SK-N-SH (cell line): ENCODE results near the gene UBXN6. TPM values are rescaled to one million over a fixed set of nuclear protein-coding genes. Genes with fewer than 3 reads are reported as not detected.

Source experiments
- CTCF ChIA-PET: fragments of 300-600, 350-600 bp; formaldehyde crosslinking; extraction: SDS; loops from one replicate; lab custom pipeline; 2021; lab: Yijun Ruan, JAX
- POLR2A ChIA-PET: fragments of 350-600 bp; sonication (Branson Sonifier 250); formaldehyde crosslinking; extraction: SDS; loops from one replicate; lab custom pipeline; 2020; ENCODE audit warnings: antibody characterized with exemption, inconsistent platforms; lab: Yijun Ruan, JAX
- DNase-seq: peaks from one replicate; pipeline ENCODE4 v3.0.0; 2012
- H2AFZ ChIP-seq: fragments of 200-600 bp; sonication (generic); 2 replicates; pipeline ENCODE4 v1.8.1; 2016; ENCODE audit warnings: antibody characterized with exemption, mild to moderate bottlenecking, low read depth
- H3F3A ChIP-seq: fragments of 200-600 bp; sonication (generic); replicated peaks from 2 replicates; pipeline ENCODE3; 2016; ENCODE audit warnings: antibody characterized with exemption, mild to moderate bottlenecking; ENCODE audit not compliant: insufficient read depth
- H3K27ac ChIP-seq, 2 experiments: fragments of 200-500 bp in 1 of 2; fragments of 200-600 bp in 1 of 2; sonication (Bioruptor generic) in 1 of 2; sonication (generic), shearing (Covaris generic) in 1 of 2; 2 replicates each; pipeline versions ENCODE4 v1.5.1 to v1.6.1; 2014 to 2016; ENCODE audit warnings: low read depth in 2 of 2, inconsistent platforms in 1 of 2, low read length in 1 of 2, mild to moderate bottlenecking in 1 of 2, mixed read lengths in 1 of 2
- H3K27me3 ChIP-seq: fragments of 200-600 bp; sonication (generic), shearing (Covaris generic); 2 replicates; pipeline ENCODE4 v1.6.1; 2016; ENCODE audit warnings: mixed run types; ENCODE audit not compliant: insufficient read depth
- H3K36me3 ChIP-seq, 2 experiments: fragments of 200-500 bp in 1 of 2; fragments of 200-600 bp in 1 of 2; sonication (Bioruptor generic) in 1 of 2; sonication (generic) in 1 of 2; replicated peaks in 1 of 2; 2 replicates each; pipeline versions ENCODE3 to v1.5.1; 2014 to 2016; ENCODE audit warnings: low read length in 1 of 2, mild to moderate bottlenecking in 1 of 2; ENCODE audit not compliant: insufficient read depth in 2 of 2, control insufficient read depth in 1 of 2
- H3K4me1 ChIP-seq, 2 experiments: fragments of 200-500 bp in 1 of 2; fragments of 200-600 bp in 1 of 2; sonication (Bioruptor generic) in 1 of 2; sonication (generic), shearing (Covaris generic) in 1 of 2; 2 replicates each; pipeline versions ENCODE4 v1.5.1 to v1.6.1; 2014 to 2016; ENCODE audit warnings: low read depth in 1 of 2, low read length in 1 of 2, mixed run types in 1 of 2; ENCODE audit not compliant: insufficient read depth in 2 of 2, control insufficient read depth in 1 of 2
- H3K4me2 ChIP-seq: fragments of 200-600 bp; sonication (generic), shearing (Covaris generic); 2 replicates; pipeline ENCODE4 v1.6.1; 2017; ENCODE audit warnings: mixed run types
- H3K4me3 ChIP-seq, 2 experiments: fragments of 200-500 bp in 1 of 2; fragments of 200-600 bp in 1 of 2; sonication (Bioruptor generic) in 1 of 2; sonication (generic), shearing (Covaris generic) in 1 of 2; 2 replicates each; pipeline versions ENCODE4 v1.5.1 to v1.8.1; 2014 to 2016; ENCODE audit warnings: low read depth in 2 of 2, inconsistent platforms in 1 of 2, low read length in 1 of 2, mild to moderate bottlenecking in 1 of 2, mixed read lengths in 1 of 2, moderate library complexity in 1 of 2
- H3K79me2 ChIP-seq: fragments of 200-600 bp; sonication (generic); 2 replicates; pipeline ENCODE4 v1.8.1; 2017; ENCODE audit warnings: mild to moderate bottlenecking; ENCODE audit not compliant: insufficient read depth
- H3K9ac ChIP-seq: fragments of 200-600 bp; sonication (generic); 2 replicates; pipeline ENCODE4 v1.6.1; 2017; ENCODE audit warnings: mixed run types
- H3K9me2 ChIP-seq: fragments of 200-600 bp; sonication (generic); 2 replicates; pipeline ENCODE4 v1.6.1; 2017; ENCODE audit warnings: mixed run types
- H3K9me3 ChIP-seq: fragments of 200-600 bp; sonication (generic); 2 replicates; pipeline ENCODE4 v1.6.1; 2017; ENCODE audit warnings: mixed run types, mild to moderate bottlenecking, moderate library complexity
- H4K20me1 ChIP-seq: fragments of 200-600 bp; sonication (generic); 2 replicates; pipeline ENCODE4 v1.6.1; 2017; ENCODE audit warnings: mild to moderate bottlenecking, mixed run types; ENCODE audit not compliant: insufficient read depth
- CHD2 ChIP-seq: fragments of 150-350 bp; IDR thresholded peaks from 2 replicates; pipeline ENCODE4 v1.6.1; 2018; ENCODE audit warnings: low read length; ENCODE audit not compliant: partially characterized antibody
- ELF1 ChIP-seq: IDR thresholded peaks from 2 replicates; pipeline ENCODE4 v1.4.0; 2012
- MEF2A ChIP-seq: IDR thresholded peaks from 2 replicates; pipeline ENCODE4 v1.4.0; 2012; ENCODE audit warnings: low read depth, borderline replicate concordance
- POLR2AphosphoS5 ChIP-seq: IDR thresholded peaks from 2 replicates; pipeline ENCODE4 v1.6.1; 2012; ENCODE audit warnings: low read depth, low read length
- RAD21 ChIP-seq: IDR thresholded peaks from 2 replicates; pipeline ENCODE4 v1.6.1; 2012; ENCODE audit warnings: mild to moderate bottlenecking, low read length
- RCOR1 ChIP-seq: fragments of 150-350 bp; IDR thresholded peaks from 2 replicates; pipeline ENCODE4 v1.6.1; 2017; ENCODE audit warnings: antibody characterized with exemption, low read length
- RXRA ChIP-seq: IDR thresholded peaks from 2 replicates; pipeline ENCODE4 v1.4.0; 2012; ENCODE audit warnings: low read depth, mild to moderate bottlenecking, borderline replicate concordance
- TAF1 ChIP-seq: IDR thresholded peaks from 2 replicates; pipeline ENCODE4 v1.6.1; 2012; ENCODE audit warnings: low read depth, mild to moderate bottlenecking, low read length, moderate library complexity, borderline replicate concordance
- TEAD4 ChIP-seq: IDR thresholded peaks from 2 replicates; pipeline ENCODE4 v1.4.0; 2012; ENCODE audit warnings: mild to moderate bottlenecking, borderline replicate concordance; ENCODE audit not compliant: insufficient read depth
- YY1 ChIP-seq: IDR thresholded peaks from 2 replicates; pipeline ENCODE4 v1.4.0; 2012; ENCODE audit warnings: low read depth, mild to moderate bottlenecking
- WGBS: methylation state at CpG from one replicate; pipeline ENCODE4 v1.1.6; 2017; ENCODE audit warnings: low lambda C conversion rate; 5-methylcytosine and 5-hydroxymethylcytosine counted together
- polyA plus RNA-seq, 3 experiments: library from polyadenylated mRNA; depleted of rRNA; stranded (reverse); fragments of >200 nt; gene quantifications; 2 replicates each; pipeline ENCODE4 v1.2.3, GENCODE V29; 2012
- TF ChIP-seq, protein P1 (sequence below): fragments of 150-350 bp; IDR thresholded peaks from 2 replicates; pipeline ENCODE4 v1.6.1; 2017; ENCODE audit warnings: antibody characterized with exemption, low read length, low read depth, borderline replicate concordance
- TF ChIP-seq, protein P2 (sequence below): fragments of 150-350 bp; IDR thresholded peaks from 2 replicates; pipeline ENCODE4 v1.6.1; 2016; ENCODE audit warnings: mild to moderate bottlenecking, low read depth, low read length
- TF ChIP-seq, protein P3 (sequence below): IDR thresholded peaks from 2 replicates; pipeline ENCODE4 v1.4.0; 2012; ENCODE audit warnings: low read depth, borderline replicate concordance
- TF ChIP-seq, protein P4 (sequence below): fragments of 200-600 bp; sonication (generic); IDR thresholded peaks from 2 replicates; pipeline ENCODE4 v1.6.1; 2017; ENCODE audit warnings: antibody characterized with exemption, mild to moderate bottlenecking, moderate library complexity

Gene UBXN6
- polyA plus RNA-seq, 1 of the 3 experiments (the other 2 are of a cell fraction) = 110 TPM

DNA sequence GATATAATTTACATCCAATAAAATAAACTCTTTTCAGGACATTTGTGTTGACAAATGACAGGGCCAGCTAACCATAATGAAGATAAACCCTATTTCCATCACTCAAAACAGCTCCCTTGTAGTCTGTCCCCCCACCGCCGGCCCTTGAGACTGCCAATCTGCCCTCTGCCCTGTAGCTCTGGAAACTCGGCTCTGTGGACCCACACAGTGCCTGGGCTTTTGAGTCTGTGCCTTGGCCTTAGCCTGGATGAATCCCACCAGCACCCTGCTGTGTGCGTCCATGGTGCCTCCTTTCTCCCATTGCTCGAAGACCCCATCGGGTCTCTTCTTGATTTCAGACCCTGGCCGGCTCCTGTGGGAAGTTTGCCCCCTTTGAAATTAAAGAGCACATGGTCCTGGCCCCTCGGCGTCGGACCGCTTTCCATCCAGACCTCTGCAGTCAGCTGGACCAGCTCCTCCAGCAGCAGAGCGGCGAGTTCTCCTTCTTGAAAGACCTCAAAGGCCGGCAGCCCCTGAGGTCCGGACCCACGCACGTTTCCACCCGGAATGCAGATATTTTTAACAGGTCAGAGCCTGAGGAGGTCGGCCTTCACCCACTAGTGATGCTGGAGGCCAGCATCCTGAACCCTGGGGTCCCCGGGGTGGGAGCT, 29.1 kb downstream of the UBXN6 start:
- no peaks in the 10 kb centered on the region for H3K9me3 ChIP-seq
- H2AFZ ChIP-seq = no peak overlapping the region
- no peaks in the 10 kb centered on the region for H3K9me2 ChIP-seq
- POLR2A ChIA-PET = no interaction called here
- CTCF ChIA-PET = interaction anchor here (0.8 to 1.6 kb wide), 2 partner anchors 28 to 98 kb away, joined by 3 to 4 read pairs; partner anchors contain the start of gene SH3GL1
- H3F3A ChIP-seq = peaks cover 4% of the 10 kb centered on the region
- H3K9ac ChIP-seq = no peak overlapping the region
- H3K4me1 ChIP-seq = no peaks in the 10 kb centered on the region
- no peak for DNase-seq
- no peak overlapping the region for H3K4me3 ChIP-seq
- no peak for TF ChIP-seq CHD2
- TF ChIP-seq, protein P1, sequence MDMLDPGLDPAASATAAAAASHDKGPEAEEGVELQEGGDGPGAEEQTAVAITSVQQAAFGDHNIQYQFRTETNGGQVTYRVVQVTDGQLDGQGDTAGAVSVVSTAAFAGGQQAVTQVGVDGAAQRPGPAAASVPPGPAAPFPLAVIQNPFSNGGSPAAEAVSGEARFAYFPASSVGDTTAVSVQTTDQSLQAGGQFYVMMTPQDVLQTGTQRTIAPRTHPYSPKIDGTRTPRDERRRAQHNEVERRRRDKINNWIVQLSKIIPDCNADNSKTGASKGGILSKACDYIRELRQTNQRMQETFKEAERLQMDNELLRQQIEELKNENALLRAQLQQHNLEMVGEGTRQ = no peak
- no peak for TF ChIP-seq RAD21
- TF ChIP-seq RXRA = no peak
- TF ChIP-seq TAF1 = no peak
- TF ChIP-seq YY1 = no peak
- TF ChIP-seq TEAD4 = no peak
- TF ChIP-seq MEF2A = no peak
- TF ChIP-seq, protein P2, sequence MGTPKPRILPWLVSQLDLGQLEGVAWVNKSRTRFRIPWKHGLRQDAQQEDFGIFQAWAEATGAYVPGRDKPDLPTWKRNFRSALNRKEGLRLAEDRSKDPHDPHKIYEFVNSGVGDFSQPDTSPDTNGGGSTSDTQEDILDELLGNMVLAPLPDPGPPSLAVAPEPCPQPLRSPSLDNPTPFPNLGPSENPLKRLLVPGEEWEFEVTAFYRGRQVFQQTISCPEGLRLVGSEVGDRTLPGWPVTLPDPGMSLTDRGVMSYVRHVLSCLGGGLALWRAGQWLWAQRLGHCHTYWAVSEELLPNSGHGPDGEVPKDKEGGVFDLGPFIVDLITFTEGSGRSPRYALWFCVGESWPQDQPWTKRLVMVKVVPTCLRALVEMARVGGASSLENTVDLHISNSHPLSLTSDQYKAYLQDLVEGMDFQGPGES = no peak
- TF ChIP-seq, protein P3, sequence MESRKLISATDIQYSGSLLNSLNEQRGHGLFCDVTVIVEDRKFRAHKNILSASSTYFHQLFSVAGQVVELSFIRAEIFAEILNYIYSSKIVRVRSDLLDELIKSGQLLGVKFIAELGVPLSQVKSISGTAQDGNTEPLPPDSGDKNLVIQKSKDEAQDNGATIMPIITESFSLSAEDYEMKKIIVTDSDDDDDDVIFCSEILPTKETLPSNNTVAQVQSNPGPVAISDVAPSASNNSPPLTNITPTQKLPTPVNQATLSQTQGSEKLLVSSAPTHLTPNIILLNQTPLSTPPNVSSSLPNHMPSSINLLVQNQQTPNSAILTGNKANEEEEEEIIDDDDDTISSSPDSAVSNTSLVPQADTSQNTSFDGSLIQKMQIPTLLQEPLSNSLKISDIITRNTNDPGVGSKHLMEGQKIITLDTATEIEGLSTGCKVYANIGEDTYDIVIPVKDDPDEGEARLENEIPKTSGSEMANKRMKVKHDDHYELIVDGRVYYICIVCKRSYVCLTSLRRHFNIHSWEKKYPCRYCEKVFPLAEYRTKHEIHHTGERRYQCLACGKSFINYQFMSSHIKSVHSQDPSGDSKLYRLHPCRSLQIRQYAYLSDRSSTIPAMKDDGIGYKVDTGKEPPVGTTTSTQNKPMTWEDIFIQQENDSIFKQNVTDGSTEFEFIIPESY = no peak
- TF ChIP-seq, protein P4, sequence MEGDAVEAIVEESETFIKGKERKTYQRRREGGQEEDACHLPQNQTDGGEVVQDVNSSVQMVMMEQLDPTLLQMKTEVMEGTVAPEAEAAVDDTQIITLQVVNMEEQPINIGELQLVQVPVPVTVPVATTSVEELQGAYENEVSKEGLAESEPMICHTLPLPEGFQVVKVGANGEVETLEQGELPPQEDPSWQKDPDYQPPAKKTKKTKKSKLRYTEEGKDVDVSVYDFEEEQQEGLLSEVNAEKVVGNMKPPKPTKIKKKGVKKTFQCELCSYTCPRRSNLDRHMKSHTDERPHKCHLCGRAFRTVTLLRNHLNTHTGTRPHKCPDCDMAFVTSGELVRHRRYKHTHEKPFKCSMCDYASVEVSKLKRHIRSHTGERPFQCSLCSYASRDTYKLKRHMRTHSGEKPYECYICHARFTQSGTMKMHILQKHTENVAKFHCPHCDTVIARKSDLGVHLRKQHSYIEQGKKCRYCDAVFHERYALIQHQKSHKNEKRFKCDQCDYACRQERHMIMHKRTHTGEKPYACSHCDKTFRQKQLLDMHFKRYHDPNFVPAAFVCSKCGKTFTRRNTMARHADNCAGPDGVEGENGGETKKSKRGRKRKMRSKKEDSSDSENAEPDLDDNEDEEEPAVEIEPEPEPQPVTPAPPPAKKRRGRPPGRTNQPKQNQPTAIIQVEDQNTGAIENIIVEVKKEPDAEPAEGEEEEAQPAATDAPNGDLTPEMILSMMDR = no peak
- no peak for TF ChIP-seq ELF1
- TF ChIP-seq RCOR1 = no peak
- TF ChIP-seq POLR2AphosphoS5 = no peak
- 96% methylated on average over 18 of the region's 20 CpGs for WGBS
- no peak overlapping the region for H3K27ac ChIP-seq
- no peaks in the 10 kb centered on the region for H4K20me1 ChIP-seq
- H3K4me2 ChIP-seq = no peak overlapping the region
- H3K27me3 ChIP-seq = no peaks in the 10 kb centered on the region
- no peaks in the 10 kb centered on the region for H3K79me2 ChIP-seq
- H3K36me3 ChIP-seq = peaks cover 0 to 28% of the 10 kb centered on the region in 2 experiments
